ENCODE results near the gene NFASC. TPM values are rescaled to one million over a fixed set of nuclear protein-coding genes. Genes with fewer than 3 reads are reported as not detected.

Gene NFASC
- total and polyA plus RNA-seq, 4 donors = 0.23 to 5.4 (median 1.9) TPM

- DNase-seq (ENCODE audit: low spot score) = no peak
- whole genome bisulfite sequencing = 45% methylated on average over 10 of the region's 10 CpGs
- no peaks in the 10 kb centered on the region for H3K36me3 ChIP-seq (ENCODE audit: control insufficient read depth in 4 of 4, insufficient read depth in 3 of 4, low read depth in 1 of 4, low read length in 3 of 4)
- peaks cover 6 to 42% (median 33%) of the 10 kb centered on the region in 4 donors for H3K4me1 ChIP-seq (ENCODE audit: control insufficient read depth in 4 of 4, insufficient read depth in 4 of 4, low read length in 3 of 4)
- peak overlapping the region; percentile 1 to 16 for H3K27ac ChIP-seq (ENCODE audit: low read depth in 1 of 2, low read length in 2 of 2)
- H3K9ac ChIP-seq (ENCODE audit: low read depth in 1 of 2, low read length in 2 of 2) = no peak overlapping the region
- no peaks in the 10 kb centered on the region for H3K9me3 ChIP-seq (ENCODE audit: control insufficient read depth in 4 of 4, low read length in 3 of 4)
- H3K27me3 ChIP-seq (ENCODE audit: control insufficient read depth in 4 of 4, insufficient read depth in 4 of 4, low read length in 3 of 4) = no peaks in the 10 kb centered on the region
- no peak overlapping the region for H3K4me3 ChIP-seq (ENCODE audit: low read depth in 1 of 3, low read length in 3 of 3)
- TF ChIP-seq HNF4G (IDR thresholded peaks at IDR 0.05) (peak; percentile 97), NR2F2 (IDR thresholded peaks at IDR 0.05) (peak; percentile 43), SP1 (IDR thresholded peaks at IDR 0.05) (peak; percentile 95), ZBTB33 (IDR thresholded peaks at IDR 0.05) (no peak), EGR1 (IDR thresholded peaks at IDR 0.05; ENCODE audit: low read depth in 2 of 2) (no peak), CTCF (IDR thresholded peaks at IDR 0.05; ENCODE audit: low read depth, low read length, missing input control) (no peak), TAF1 (conservative IDR thresholded peaks at IDR 0.05) (no peak), RAD21 (IDR thresholded peaks at IDR 0.05) (peak; percentile 27 to 58), JUND (IDR thresholded peaks at IDR 0.05) (peak; percentile 66 to 84), MAX (IDR thresholded peaks at IDR 0.05) (peak; percentile 90), HNF4A (conservative IDR thresholded peaks at IDR 0.05) (peak; percentile 98), ATF3 (IDR thresholded peaks at IDR 0.05) (no peak), RXRA (IDR thresholded peaks at IDR 0.05) (peak; percentile 89), GABPA (IDR thresholded peaks at IDR 0.05 in 1 of 2, conservative IDR thresholded peaks at IDR 0.05 in 1 of 2) (no peak), REST (IDR thresholded peaks at IDR 0.05) (peak; percentile 32), FOXA2 (IDR thresholded peaks at IDR 0.05) (peak; percentile 24), FOXA1 (IDR thresholded peaks at IDR 0.05) (no peak), YY1 (IDR thresholded peaks at IDR 0.05) (no peak)
These were observed 132.9 kb downstream of the NFASC start for GRCh38 chr1:205003358-205004131.
